H1 (cell line): ENCODE measurements around the gene RGMB. TPM values are rescaled to one million over a fixed set of nuclear protein-coding genes. Genes with fewer than 3 reads are reported as not detected.

Experiments used
- polyA plus RNA-seq, 7 experiments: library from polyadenylated mRNA; depleted of rRNA in 3 of 7; stranded (reverse) in 5 of 7; unstranded in 2 of 7; fragments of >200 nt in 5 of 7; fragments of 200-250 nt in 2 of 7; gene quantifications; 1 replicate in 5 of 7; 2 replicates in 1 of 7; 4 replicates in 1 of 7; pipeline versions ENCODE4 v1.2.1 to v1.2.3, GENCODE V29; 2011 to 2013; ENCODE audit warnings: missing spikeins in 2 of 7, mixed read lengths in 2 of 7
- total RNA-seq: library from RNA; stranded (reverse); fragmentation: NEBNext Ultra II Directional; extraction: Animal tissue kit (Norgen Biotek cat#: 25700); gene quantifications from 2 replicates; pipeline ENCODE4 v1.2.1, GENCODE V29; 2021
- TF ChIP-seq, protein P1 (sequence below): IDR thresholded peaks from 2 replicates; pipeline ENCODE4 v1.6.1; 2012; ENCODE audit warnings: low read length, inconsistent platforms

The RGMB gene
- total and polyA plus RNA-seq, 2 of the 8 experiments (the other 6 are each of a cell fraction or from before 2014, with no cell fraction given), result 11.7 to 27.0 TPM

DNA sequence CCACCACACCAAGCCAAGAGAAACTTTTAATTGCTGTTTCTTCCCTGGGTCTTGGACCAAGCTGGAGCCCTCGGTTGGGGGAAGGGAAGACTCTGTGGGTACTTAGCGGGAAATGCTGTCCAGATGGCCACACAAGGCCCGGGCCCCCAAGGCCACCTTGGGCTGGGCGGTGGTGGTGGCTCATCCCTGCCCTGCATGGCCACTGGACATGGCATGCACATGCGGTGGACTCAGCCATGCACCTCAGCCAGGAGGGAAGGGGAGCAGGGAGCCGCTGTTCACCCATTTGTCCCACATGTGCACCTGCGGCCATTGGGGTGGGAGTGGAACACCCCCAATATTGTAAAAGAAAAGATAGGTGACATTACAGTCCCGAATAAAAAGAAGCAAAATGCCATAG, 72.4 kb downstream of the RGMB start (continued):
- TF ChIP-seq, protein P1, sequence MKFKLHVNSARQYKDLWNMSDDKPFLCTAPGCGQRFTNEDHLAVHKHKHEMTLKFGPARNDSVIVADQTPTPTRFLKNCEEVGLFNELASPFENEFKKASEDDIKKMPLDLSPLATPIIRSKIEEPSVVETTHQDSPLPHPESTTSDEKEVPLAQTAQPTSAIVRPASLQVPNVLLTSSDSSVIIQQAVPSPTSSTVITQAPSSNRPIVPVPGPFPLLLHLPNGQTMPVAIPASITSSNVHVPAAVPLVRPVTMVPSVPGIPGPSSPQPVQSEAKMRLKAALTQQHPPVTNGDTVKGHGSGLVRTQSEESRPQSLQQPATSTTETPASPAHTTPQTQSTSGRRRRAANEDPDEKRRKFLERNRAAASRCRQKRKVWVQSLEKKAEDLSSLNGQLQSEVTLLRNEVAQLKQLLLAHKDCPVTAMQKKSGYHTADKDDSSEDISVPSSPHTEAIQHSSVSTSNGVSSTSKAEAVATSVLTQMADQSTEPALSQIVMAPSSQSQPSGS, result no peak
- TF ChIP-seq, all 59 proteins: peak for 0

Other genes starting within 250 kb of the RGMB start
- 50.8 and 53.0 TPM in 2 replicates for gene CHD1, start 155.3 kb downstream of the RGMB start, total RNA-seq
- gene CHD1, start 155.3 kb downstream of the RGMB start, polyA plus RNA-seq (2011; rRNA removed), result 5.7 and 15.6 TPM in 2 replicates